Lower lobe of right lung (tissue), 2 donors: ENCODE data around the gene ENOX1. TPM values are rescaled to one million over a fixed set of nuclear protein-coding genes. Genes with fewer than 3 reads are reported as not detected.

ENCODE experiments used
- ATAC-seq, 2 donors: fragments of 200-7000 bp; cut with Tn5 transposase; one replicate each; pipeline ENCODE4 v1.9.1; 2020 to 2022; ENCODE audit warnings: mild to moderate bottlenecking in 2 of 2, moderate library complexity in 2 of 2
- DNase-seq: peaks from one replicate; pipeline ENCODE4 v3.0.0-alpha.2; 2020
- H3K27ac ChIP-seq: fragments of 200-600 bp; one replicate; pipeline ENCODE4 v1.8.0; 2022
- H3K27me3 ChIP-seq: fragments of 200-600 bp; one replicate; pipeline ENCODE4 v1.8.0; 2022; ENCODE audit warnings: low read depth
- H3K36me3 ChIP-seq: fragments of 200-600 bp; one replicate; pipeline ENCODE4 v1.8.0; 2022; ENCODE audit warnings: mild to moderate bottlenecking
- H3K4me1 ChIP-seq: fragments of 200-600 bp; one replicate; pipeline ENCODE4 v1.8.0; 2022
- H3K4me3 ChIP-seq: fragments of 200-600 bp; one replicate; pipeline ENCODE4 v1.8.0; 2022; ENCODE audit warnings: mild to moderate bottlenecking
- H3K9me3 ChIP-seq: fragments of 200-600 bp; one replicate; pipeline ENCODE4 v1.8.0; 2022
- CTCF ChIP-seq: fragments of 200-600 bp; IDR thresholded peaks from one replicate; pipeline ENCODE4 v1.8.0; 2022; ENCODE audit warnings: antibody characterized with exemption, mild to moderate bottlenecking
- intact Hi-C: fragments of 100-400 bp; cut with DNase I; formaldehyde crosslinking; loops from one replicate; pipeline ENCODE4 v1.11.0; 2022
- total RNA-seq: library from RNA; stranded (reverse); fragmentation: NEBNext Ultra II Directional; extraction: Animal tissue kit (Norgen Biotek cat#: 25700); gene quantifications from one replicate; pipeline ENCODE4 v1.2.1, GENCODE V29; 2021
- donor health status: DM: no; HTN: yes; CAD: no; lungs with severe emphysema.

The ENOX1 gene
- total RNA-seq, 1 donor from 2014 or later = 2.0 TPM

- Histone ChIP-seq H3K9me3 (no peaks in the 10 kb centered on the region), H3K27ac (no peak overlapping the region), H3K4me3 (no peak overlapping the region), H3K36me3 (no peaks in the 10 kb centered on the region), H3K4me1 (peaks cover 5% of the 10 kb centered on the region), H3K27me3 (no peaks in the 10 kb centered on the region)
- ATAC-seq = no peak
- intact Hi-C loops = no loop called here
- TF ChIP-seq CTCF = no peak
- no peak for DNase-seq
These were observed 522.3 kb downstream of the ENOX1 start for GRCh38 chr13:43264458-43264857.

- intact Hi-C loops = no loop called here
- H3K4me1 ChIP-seq = no peaks in the 10 kb centered on the region
- H3K27ac ChIP-seq = no peak overlapping the region
- H3K4me3 ChIP-seq = no peak overlapping the region
- H3K9me3 ChIP-seq = no peaks in the 10 kb centered on the region
- H3K27me3 ChIP-seq = no peaks in the 10 kb centered on the region
- no peak for DNase-seq
- ATAC-seq = no peak
- no peaks in the 10 kb centered on the region for H3K36me3 ChIP-seq
- no peak for TF ChIP-seq CTCF
These were observed 523.7 kb downstream of the ENOX1 start for GRCh38 chr13:43263047-43263446.

GRCh38 chr13:43260999-43261398, 525.8 kb downstream of the ENOX1 start:
- H3K9me3 ChIP-seq = no peaks in the 10 kb centered on the region
- no peak for TF ChIP-seq CTCF
- no peaks in the 10 kb centered on the region for H3K4me1 ChIP-seq
- H3K4me3 ChIP-seq = no peak overlapping the region
- H3K27me3 ChIP-seq = no peaks in the 10 kb centered on the region
- H3K27ac ChIP-seq = no peak overlapping the region
- intact Hi-C loops = no loop called here
- DNase-seq = no peak
- H3K36me3 ChIP-seq = no peaks in the 10 kb centered on the region
- no peak for ATAC-seq

GRCh38 chr13:43258771-43259170, 528.0 kb downstream of the ENOX1 start:
- Histone ChIP-seq H3K4me1 (no peaks in the 10 kb centered on the region), H3K4me3 (no peak overlapping the region), H3K9me3 (no peaks in the 10 kb centered on the region), H3K27me3 (no peaks in the 10 kb centered on the region), H3K36me3 (no peaks in the 10 kb centered on the region), H3K27ac (no peak overlapping the region)
- intact Hi-C loops = no loop called here
- ATAC-seq (no peak), DNase-seq (no peak)
- TF ChIP-seq CTCF = no peak

- H3K27me3 ChIP-seq = no peaks in the 10 kb centered on the region
- H3K4me3 ChIP-seq = no peak overlapping the region
- intact Hi-C loops = no loop called here
- no peaks in the 10 kb centered on the region for H3K36me3 ChIP-seq
- H3K27ac ChIP-seq = no peak overlapping the region
- no peaks in the 10 kb centered on the region for H3K4me1 ChIP-seq
- no peak for DNase-seq
- ATAC-seq = no peak
- H3K9me3 ChIP-seq = no peaks in the 10 kb centered on the region
- TF ChIP-seq CTCF = no peak
These were observed 529.0 kb downstream of the ENOX1 start for GRCh38 chr13:43257765-43258164.

- DNase-seq = no peak
- Histone ChIP-seq H3K4me3 (no peak overlapping the region), H3K9me3 (no peaks in the 10 kb centered on the region), H3K27me3 (no peaks in the 10 kb centered on the region), H3K4me1 (no peaks in the 10 kb centered on the region), H3K27ac (no peak overlapping the region), H3K36me3 (no peaks in the 10 kb centered on the region)
- ATAC-seq = no peak
- TF ChIP-seq CTCF = no peak
- intact Hi-C loops = no loop called here
These were observed 534.8 kb downstream of the ENOX1 start for GRCh38 chr13:43251961-43252360.
